SK-N-SH (cell line): ENCODE results near the gene AHR. TPM values are rescaled to one million over a fixed set of nuclear protein-coding genes. Genes with fewer than 3 reads are reported as not detected.

ENCODE experiments used
- CTCF ChIA-PET: fragments of 300-600, 350-600 bp; formaldehyde crosslinking; extraction: SDS; loops from one replicate; lab custom pipeline; 2021; lab: Yijun Ruan, JAX
- POLR2A ChIA-PET: fragments of 350-600 bp; sonication (Branson Sonifier 250); formaldehyde crosslinking; extraction: SDS; loops from one replicate; lab custom pipeline; 2020; ENCODE audit warnings: antibody characterized with exemption, inconsistent platforms; lab: Yijun Ruan, JAX
- DNase-seq: peaks from one replicate; pipeline ENCODE4 v3.0.0; 2012
- H2AFZ ChIP-seq: fragments of 200-600 bp; sonication (generic); 2 replicates; pipeline ENCODE4 v1.8.1; 2016; ENCODE audit warnings: antibody characterized with exemption, mild to moderate bottlenecking, low read depth
- H3F3A ChIP-seq: fragments of 200-600 bp; sonication (generic); replicated peaks from 2 replicates; pipeline ENCODE3; 2016; ENCODE audit warnings: antibody characterized with exemption, mild to moderate bottlenecking; ENCODE audit not compliant: insufficient read depth
- H3K27ac ChIP-seq, 2 experiments: fragments of 200-500 bp in 1 of 2; fragments of 200-600 bp in 1 of 2; sonication (Bioruptor generic) in 1 of 2; sonication (generic), shearing (Covaris generic) in 1 of 2; 2 replicates each; pipeline versions ENCODE4 v1.5.1 to v1.6.1; 2014 to 2016; ENCODE audit warnings: low read depth in 2 of 2, inconsistent platforms in 1 of 2, low read length in 1 of 2, mild to moderate bottlenecking in 1 of 2, mixed read lengths in 1 of 2
- H3K27me3 ChIP-seq: fragments of 200-600 bp; sonication (generic), shearing (Covaris generic); 2 replicates; pipeline ENCODE4 v1.6.1; 2016; ENCODE audit warnings: mixed run types; ENCODE audit not compliant: insufficient read depth
- H3K36me3 ChIP-seq, 2 experiments: fragments of 200-500 bp in 1 of 2; fragments of 200-600 bp in 1 of 2; sonication (Bioruptor generic) in 1 of 2; sonication (generic) in 1 of 2; replicated peaks in 1 of 2; 2 replicates each; pipeline versions ENCODE3 to v1.5.1; 2014 to 2016; ENCODE audit warnings: low read length in 1 of 2, mild to moderate bottlenecking in 1 of 2; ENCODE audit not compliant: insufficient read depth in 2 of 2, control insufficient read depth in 1 of 2
- H3K4me1 ChIP-seq, 2 experiments: fragments of 200-500 bp in 1 of 2; fragments of 200-600 bp in 1 of 2; sonication (Bioruptor generic) in 1 of 2; sonication (generic), shearing (Covaris generic) in 1 of 2; 2 replicates each; pipeline versions ENCODE4 v1.5.1 to v1.6.1; 2014 to 2016; ENCODE audit warnings: low read depth in 1 of 2, low read length in 1 of 2, mixed run types in 1 of 2; ENCODE audit not compliant: insufficient read depth in 2 of 2, control insufficient read depth in 1 of 2
- H3K4me2 ChIP-seq: fragments of 200-600 bp; sonication (generic), shearing (Covaris generic); 2 replicates; pipeline ENCODE4 v1.6.1; 2017; ENCODE audit warnings: mixed run types
- H3K4me3 ChIP-seq, 2 experiments: fragments of 200-500 bp in 1 of 2; fragments of 200-600 bp in 1 of 2; sonication (Bioruptor generic) in 1 of 2; sonication (generic), shearing (Covaris generic) in 1 of 2; 2 replicates each; pipeline versions ENCODE4 v1.5.1 to v1.8.1; 2014 to 2016; ENCODE audit warnings: low read depth in 2 of 2, inconsistent platforms in 1 of 2, low read length in 1 of 2, mild to moderate bottlenecking in 1 of 2, mixed read lengths in 1 of 2, moderate library complexity in 1 of 2
- H3K79me2 ChIP-seq: fragments of 200-600 bp; sonication (generic); 2 replicates; pipeline ENCODE4 v1.8.1; 2017; ENCODE audit warnings: mild to moderate bottlenecking; ENCODE audit not compliant: insufficient read depth
- H3K9ac ChIP-seq: fragments of 200-600 bp; sonication (generic); 2 replicates; pipeline ENCODE4 v1.6.1; 2017; ENCODE audit warnings: mixed run types
- H3K9me2 ChIP-seq: fragments of 200-600 bp; sonication (generic); 2 replicates; pipeline ENCODE4 v1.6.1; 2017; ENCODE audit warnings: mixed run types
- H3K9me3 ChIP-seq: fragments of 200-600 bp; sonication (generic); 2 replicates; pipeline ENCODE4 v1.6.1; 2017; ENCODE audit warnings: mixed run types, mild to moderate bottlenecking, moderate library complexity
- H4K20me1 ChIP-seq: fragments of 200-600 bp; sonication (generic); 2 replicates; pipeline ENCODE4 v1.6.1; 2017; ENCODE audit warnings: mild to moderate bottlenecking, mixed run types; ENCODE audit not compliant: insufficient read depth
- CTCF ChIP-seq: fragments of 200-600 bp; sonication (generic); IDR thresholded peaks from 2 replicates; pipeline ENCODE4 v1.6.1; 2017; ENCODE audit warnings: antibody characterized with exemption, mild to moderate bottlenecking, moderate library complexity
- EP300 ChIP-seq, 2 experiments: IDR thresholded peaks; 2 replicates each; pipeline versions ENCODE4 v1.4.0 to v1.6.1; 2012; ENCODE audit warnings: borderline replicate concordance in 1 of 2, low read depth in 1 of 2, low read length in 1 of 2
- JUND ChIP-seq: IDR thresholded peaks from 2 replicates; pipeline ENCODE4 v1.4.0; 2012
- RAD21 ChIP-seq: IDR thresholded peaks from 2 replicates; pipeline ENCODE4 v1.6.1; 2012; ENCODE audit warnings: mild to moderate bottlenecking, low read length
- RCOR1 ChIP-seq: fragments of 150-350 bp; IDR thresholded peaks from 2 replicates; pipeline ENCODE4 v1.6.1; 2017; ENCODE audit warnings: antibody characterized with exemption, low read length
- SMC3 ChIP-seq: IDR thresholded peaks from 2 replicates; pipeline ENCODE4 v1.6.1; 2012; ENCODE audit warnings: low read depth, low read length, improper control_type of control experiment
- USF1 ChIP-seq: IDR thresholded peaks from 2 replicates; pipeline ENCODE4 v1.4.0; 2012; ENCODE audit warnings: low read depth, borderline replicate concordance
- YY1 ChIP-seq: IDR thresholded peaks from 2 replicates; pipeline ENCODE4 v1.4.0; 2012; ENCODE audit warnings: low read depth, mild to moderate bottlenecking
- WGBS: methylation state at CpG from one replicate; pipeline ENCODE4 v1.1.6; 2017; ENCODE audit warnings: low lambda C conversion rate; 5-methylcytosine and 5-hydroxymethylcytosine counted together
- polyA plus RNA-seq, 3 experiments: library from polyadenylated mRNA; depleted of rRNA; stranded (reverse); fragments of >200 nt; gene quantifications; 2 replicates each; pipeline ENCODE4 v1.2.3, GENCODE V29; 2012

The AHR gene
- polyA plus RNA-seq, 1 of the 3 experiments (the other 2 are of a cell fraction): not detected

GRCh38 chr7:17301471-17302456 is 3.3 kb downstream of the AHR start:
- POLR2A ChIA-PET: no interaction called here
- Histone ChIP-seq H3K9me2 (no peaks in the 10 kb centered on the region), H3K4me3 (no peak overlapping the region; a peak in 1 of 4 replicates), H3K36me3 (no peaks in the 10 kb centered on the region), H3K9me3 (no peaks in the 10 kb centered on the region), H3F3A (peaks cover 10% of the 10 kb centered on the region), H3K4me2 (no peak overlapping the region), H3K9ac (no peak overlapping the region), H3K27me3 (peaks cover 52% of the 10 kb centered on the region), H2AFZ (no peak overlapping the region), H4K20me1 (no peaks in the 10 kb centered on the region), H3K4me1 (peaks cover 4 to 8% of the 10 kb centered on the region in 2 experiments; a peak in 2 of 4 replicates), H3K79me2 (no peaks in the 10 kb centered on the region), H3K27ac (no peak overlapping the region)
- TF ChIP-seq CTCF (peak; percentile 94), RAD21 (peak; percentile 48), JUND (no peak)
- CTCF ChIA-PET: interaction anchor here (0.6 to 2.3 kb wide), 26 partner anchors 8 to 349 kb away, joined by 3 to 13 read pairs (median 4); no protein-coding TSS in a partner anchor
- 0% methylated on average over 2 of the region's 2 CpGs for WGBS
- DNase-seq: no peak

- POLR2A ChIA-PET: no interaction called here
- no peak overlapping the region for H2AFZ ChIP-seq
- H3K27ac ChIP-seq: no peak overlapping the region
- no peaks in the 10 kb centered on the region for H3K79me2 ChIP-seq
- H3K4me3 ChIP-seq: no peak overlapping the region
- peaks cover 4 to 8% of the 10 kb centered on the region in 2 experiments; a peak in 2 of 4 replicates for H3K4me1 ChIP-seq
- 6% methylated on average over 8 of the region's 8 CpGs for WGBS
- H3K9me3 ChIP-seq: no peaks in the 10 kb centered on the region
- CTCF ChIA-PET: interaction anchor here (0.6 to 2.3 kb wide), 12 partner anchors 8 to 348 kb away, joined by 3 to 11 read pairs (median 4); no protein-coding TSS in a partner anchor
- H4K20me1 ChIP-seq: no peaks in the 10 kb centered on the region
- no peak for DNase-seq
- no peak overlapping the region for H3K4me2 ChIP-seq
- H3K9ac ChIP-seq: no peak overlapping the region
- peaks cover 10% of the 10 kb centered on the region for H3F3A ChIP-seq
- H3K36me3 ChIP-seq: no peaks in the 10 kb centered on the region
- no peaks in the 10 kb centered on the region for H3K9me2 ChIP-seq
- TF ChIP-seq EP300 (IDR thresholded peaks at IDR 0.05; ENCODE audit: borderline replicate concordance in 1 of 2, low read depth in 1 of 2, low read length in 1 of 2) (no peak), YY1 (no peak), USF1 (no peak), RCOR1 (no peak), RAD21 (peak; percentile 57), CTCF (peak; percentile 69), SMC3 (peak; percentile 55)
- TF ChIP-seq, all 33 proteins: peak for 3
- H3K27me3 ChIP-seq: peaks cover 50% of the 10 kb centered on the region
These were observed 4.2 kb downstream of the AHR start for GRCh38 chr7:17302575-17303142.
